ENCODE data around the gene ELANE.
"Not testable (repeated sequence)": the region's sequence is repeated elsewhere in the genome, so short reads cannot be mapped to it uniquely, and the experiment has no call there.

The ELANE gene

GRCh38 chr19:876780-877314, 24.7 kb downstream of the ELANE start:
- TF ChIP-seq, protein P1, sequence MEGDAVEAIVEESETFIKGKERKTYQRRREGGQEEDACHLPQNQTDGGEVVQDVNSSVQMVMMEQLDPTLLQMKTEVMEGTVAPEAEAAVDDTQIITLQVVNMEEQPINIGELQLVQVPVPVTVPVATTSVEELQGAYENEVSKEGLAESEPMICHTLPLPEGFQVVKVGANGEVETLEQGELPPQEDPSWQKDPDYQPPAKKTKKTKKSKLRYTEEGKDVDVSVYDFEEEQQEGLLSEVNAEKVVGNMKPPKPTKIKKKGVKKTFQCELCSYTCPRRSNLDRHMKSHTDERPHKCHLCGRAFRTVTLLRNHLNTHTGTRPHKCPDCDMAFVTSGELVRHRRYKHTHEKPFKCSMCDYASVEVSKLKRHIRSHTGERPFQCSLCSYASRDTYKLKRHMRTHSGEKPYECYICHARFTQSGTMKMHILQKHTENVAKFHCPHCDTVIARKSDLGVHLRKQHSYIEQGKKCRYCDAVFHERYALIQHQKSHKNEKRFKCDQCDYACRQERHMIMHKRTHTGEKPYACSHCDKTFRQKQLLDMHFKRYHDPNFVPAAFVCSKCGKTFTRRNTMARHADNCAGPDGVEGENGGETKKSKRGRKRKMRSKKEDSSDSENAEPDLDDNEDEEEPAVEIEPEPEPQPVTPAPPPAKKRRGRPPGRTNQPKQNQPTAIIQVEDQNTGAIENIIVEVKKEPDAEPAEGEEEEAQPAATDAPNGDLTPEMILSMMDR (conservative IDR thresholded peaks at IDR 0.05) = no peak
- H3K27ac ChIP-seq = no peak overlapping the region

- H3K27ac ChIP-seq = not testable (repeated sequence)
These were observed 26.0 kb downstream of the ELANE start for GRCh38 chr19:877992-878660.

DNA sequence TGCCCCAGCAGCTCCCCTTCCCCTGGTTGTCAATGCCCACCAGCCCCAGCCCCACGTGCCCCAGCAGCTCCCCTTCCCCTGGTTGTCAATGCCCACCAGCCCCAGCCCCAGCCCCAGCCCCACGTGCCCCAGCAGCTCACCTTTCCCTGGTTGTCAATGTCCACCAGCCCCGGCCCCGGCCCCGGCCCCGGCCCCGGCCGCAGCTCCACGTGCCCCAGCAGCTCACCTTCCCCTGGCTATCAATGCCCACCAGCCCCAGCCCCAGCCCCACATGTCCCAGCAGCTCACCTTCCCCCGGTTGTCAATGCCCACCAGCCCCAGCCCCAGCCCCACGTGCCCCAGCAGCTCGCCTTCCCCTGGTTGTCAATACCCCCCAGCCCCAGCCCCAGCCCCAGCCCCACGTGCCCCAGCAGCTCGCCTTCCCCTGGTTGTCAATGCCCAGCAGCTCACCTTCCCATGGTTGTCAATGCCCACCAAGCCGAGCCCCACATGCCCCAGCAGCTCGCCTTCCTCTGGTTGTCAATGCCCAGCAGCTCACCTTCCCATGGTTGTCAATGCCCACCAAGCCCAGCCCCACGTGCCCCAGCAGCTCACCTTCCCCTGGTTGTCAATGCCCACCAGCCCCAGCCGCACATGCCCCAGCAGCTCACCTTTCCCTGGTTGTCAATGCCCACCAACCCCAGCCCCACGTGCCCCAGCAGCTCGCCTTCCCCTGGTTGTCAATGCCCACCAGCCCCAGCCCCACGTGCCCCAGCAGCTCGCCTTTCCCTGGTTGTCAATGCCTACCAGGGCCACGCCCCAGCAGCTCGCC, 26.9 kb downstream of the ELANE start:
- not testable (repeated sequence) for H3K27ac ChIP-seq

DNA sequence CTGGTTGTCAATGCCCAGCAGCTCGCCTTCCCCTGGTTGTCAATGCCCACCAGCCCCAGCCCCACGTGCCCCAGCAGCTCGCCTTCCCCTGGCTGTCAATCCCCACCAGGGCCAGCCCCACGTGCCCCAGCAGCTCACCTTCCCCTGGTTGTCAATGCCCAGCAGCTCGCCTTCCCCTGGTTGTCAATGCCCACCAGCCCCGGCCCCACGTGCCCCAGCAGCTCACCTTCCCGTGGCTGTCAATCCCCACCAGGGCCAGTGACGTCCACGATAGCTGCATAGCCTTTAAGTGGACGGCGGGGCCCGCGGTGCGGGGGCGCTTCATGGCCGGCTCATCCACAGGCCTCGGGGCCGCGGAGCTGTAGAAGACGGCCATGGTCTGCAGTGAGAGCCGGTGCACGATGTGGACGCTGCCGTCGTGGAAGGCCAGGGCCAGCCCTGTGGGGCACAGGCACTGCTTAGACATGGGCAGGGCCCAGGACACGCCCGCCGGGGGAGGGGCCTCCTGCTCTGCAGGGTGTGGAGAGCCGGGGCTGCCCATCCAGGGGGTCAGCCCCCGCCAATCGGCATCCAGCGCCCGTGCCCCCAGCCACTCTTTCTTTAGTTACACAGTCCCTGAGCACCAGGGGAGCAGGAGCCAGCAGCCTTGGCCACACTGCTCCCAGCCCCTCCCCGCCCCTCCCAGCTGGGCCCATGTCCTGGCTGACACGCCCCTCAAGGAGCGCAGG, 27.8 kb downstream of the ELANE start:
- H3K27ac ChIP-seq = no peak overlapping the region
- TF ChIP-seq, protein P1 (conservative IDR thresholded peaks at IDR 0.05) = no peak

- TF ChIP-seq, protein P1 (conservative IDR thresholded peaks at IDR 0.05) = no peak
- no peak overlapping the region for H3K27ac ChIP-seq
These were observed 29.4 kb downstream of the ELANE start for GRCh38 chr19:881385-882071.

- TF ChIP-seq, protein P1 (conservative IDR thresholded peaks at IDR 0.05) = no peak
- H3K27ac ChIP-seq = no peak overlapping the region
These were observed 30.9 kb downstream of the ELANE start for GRCh38 chr19:882871-883497.

DNA sequence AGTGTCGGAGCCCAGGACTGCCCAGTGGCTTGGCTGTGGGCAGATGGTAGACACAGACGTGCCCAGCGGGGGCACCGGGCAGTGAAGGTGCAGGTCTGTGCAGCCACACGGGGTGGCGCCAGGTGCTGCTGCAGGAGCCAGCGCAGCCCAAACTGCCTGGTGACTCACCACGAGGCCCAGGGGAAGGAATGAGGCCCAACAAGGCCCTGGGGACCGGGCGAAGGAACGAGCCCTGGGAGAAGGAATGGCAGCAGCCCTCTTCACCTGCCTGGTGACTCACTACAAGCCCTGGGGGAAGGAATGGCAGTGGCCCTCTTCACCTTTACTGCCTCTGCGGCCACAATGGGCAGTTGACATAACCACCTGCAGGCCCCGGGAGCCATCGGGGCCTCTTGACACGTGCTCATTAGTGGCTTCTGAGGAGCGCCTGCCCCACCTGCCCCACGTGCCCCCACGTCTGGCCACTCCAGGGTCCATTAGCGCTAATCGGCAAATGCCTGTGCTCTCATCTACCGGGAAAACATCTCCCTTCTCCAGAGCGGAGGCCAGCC, 31.6 kb downstream of the ELANE start:
- H3K27ac ChIP-seq = no peak overlapping the region

More for the DNA sequence above, 31.6 kb downstream of the ELANE start:
- TF ChIP-seq, protein P1 (conservative IDR thresholded peaks at IDR 0.05) = no peak

Measured in VCaP (cell line).